HCT116 (cell line): ENCODE measurements around the gene NUDT4. TPM values are rescaled to one million over a fixed set of nuclear protein-coding genes. Genes with fewer than 3 reads are reported as not detected.
"Not testable (repeated sequence)": the region's sequence is repeated elsewhere in the genome, so short reads cannot be mapped to it uniquely, and the experiment has no call there.

ENCODE experiments used
- ATAC-seq: fragments of 200-7000 bp; cut with Tn5 transposase; 2 replicates; pipeline ENCODE4 v1.9.1; 2020; ENCODE audit warnings: mild to moderate bottlenecking, moderate library complexity
- BruUV-seq: library from RNA; stranded (reverse); fragments of 400-500 nt; replicated peaks from 2 replicates; lab custom pipeline; 2021; lab: Mats Ljungman, UMichigan
- CTCF ChIA-PET: fragments of 300-600 bp; sonication (Branson Sonifier 250); formaldehyde crosslinking; loops from one replicate; lab custom pipeline; 2021; ENCODE audit warnings: antibody characterized with exemption; lab: Charles Lee
- POLR2A ChIA-PET: fragments of 300-600, 350-600 bp; sonication (Branson Sonifier 250); formaldehyde crosslinking; loops from one replicate; lab custom pipeline; 2021; ENCODE audit warnings: antibody characterized with exemption; lab: Charles Lee
- RAD21 ChIA-PET, 2 experiments: fragments of 300-600 bp; sonication (Branson Sonifier 250); formaldehyde crosslinking; loops; one replicate each; lab custom pipeline; 2023; ENCODE audit warnings: low total read pairs in 2 of 2; ENCODE audit not compliant: uncharacterized antibody in 2 of 2, unreplicated experiment in 2 of 2, low non-redundant PET in 1 of 2; lab: Charles Lee
- DNase-seq: peaks from one replicate; pipeline ENCODE4 v3.0.0-alpha.2; 2010; ENCODE audit warnings: low read depth, low spot score
- H2AFZ ChIP-seq: fragments of 200-600 bp; shearing (Covaris generic), sonication (generic); 2 replicates; pipeline ENCODE4 v1.6.1; 2017; ENCODE audit warnings: low read depth, mixed run types, mixed read lengths, antibody characterized with exemption, low read length; ENCODE audit not compliant: poor library complexity, severe bottlenecking
- H3K27ac ChIP-seq: 2 replicates; pipeline ENCODE4 v1.5.1; 2012; ENCODE audit warnings: low read depth, low read length
- H3K27me3 ChIP-seq: fragments of 200-600 bp; sonication (generic); 2 replicates; pipeline ENCODE4 v1.6.1; 2016; ENCODE audit warnings: mixed run types, low read length, mixed read lengths; ENCODE audit not compliant: insufficient read depth
- H3K36me3 ChIP-seq, 2 experiments: fragments of 200-500 bp in 1 of 2; fragments of 200-600 bp in 1 of 2; sonication (Bioruptor generic) in 1 of 2; sonication (generic) in 1 of 2; 2 replicates each; pipeline versions ENCODE4 v1.5.1 to v1.6.1; 2014 to 2016; ENCODE audit warnings: low read length in 2 of 2, inconsistent platforms in 1 of 2, mixed read lengths in 1 of 2, mixed run types in 1 of 2; ENCODE audit not compliant: insufficient read depth in 2 of 2, control insufficient read depth in 1 of 2
- H3K4me1 ChIP-seq, 2 experiments: fragments of 200-600 bp in 1 of 2; sonication (generic) in 1 of 2; 2 replicates each; pipeline versions ENCODE4 v1.5.1 to v1.6.1; 2012 to 2017; ENCODE audit warnings: low read length in 2 of 2, inconsistent platforms in 1 of 2, mild to moderate bottlenecking in 1 of 2, mixed read lengths in 1 of 2, mixed run types in 1 of 2, moderate library complexity in 1 of 2; ENCODE audit not compliant: insufficient read depth in 2 of 2, control insufficient read depth in 1 of 2
- H3K4me2 ChIP-seq: fragments of 200-600 bp; sonication (generic); 2 replicates; pipeline ENCODE4 v1.6.1; 2017; ENCODE audit warnings: mixed run types, low read length, mixed read lengths
- H3K4me3 ChIP-seq, 2 experiments: fragments of 200-600 bp in 1 of 2; sonication (generic) in 1 of 2; replicated peaks in 1 of 2; 2 replicates each; pipeline ENCODE4 v1.5.1; 2011 to 2016; ENCODE audit warnings: low read length in 2 of 2, control low read depth in 1 of 2, low read depth in 1 of 2, mild to moderate bottlenecking in 1 of 2, mixed read lengths in 1 of 2, mixed run types in 1 of 2
- H3K79me2 ChIP-seq: fragments of 200-600 bp; sonication (generic); 2 replicates; pipeline ENCODE4 v1.6.1; 2017; ENCODE audit warnings: mild to moderate bottlenecking, mixed run types, low read length, moderate library complexity, mixed read lengths; ENCODE audit not compliant: insufficient read depth
- H3K9ac ChIP-seq: fragments of 200-600 bp; sonication (generic); 2 replicates; pipeline ENCODE4 v1.6.1; 2016; ENCODE audit warnings: low read length, mixed read lengths
- H3K9me2 ChIP-seq: fragments of 200-600 bp; sonication (generic), shearing (Covaris generic); 2 replicates; pipeline ENCODE4 v1.6.1; 2017; ENCODE audit warnings: mixed run types, mild to moderate bottlenecking, moderate library complexity; ENCODE audit not compliant: insufficient read depth
- H3K9me3 ChIP-seq, 2 experiments: fragments of 200-500 bp in 1 of 2; fragments of 200-600 bp in 1 of 2; sonication (Bioruptor generic) in 1 of 2; sonication (generic) in 1 of 2; 2 replicates each; pipeline ENCODE4 v1.6.1; 2014 to 2017; ENCODE audit warnings: low read length in 2 of 2, mixed read lengths in 2 of 2, inconsistent platforms in 1 of 2, low read depth in 1 of 2, mild to moderate bottlenecking in 1 of 2, mixed run types in 1 of 2, moderate library complexity in 1 of 2; ENCODE audit not compliant: control insufficient read depth in 1 of 2, insufficient read depth in 1 of 2
- H4K20me1 ChIP-seq: fragments of 200-600 bp; sonication (generic), shearing (Covaris generic); 2 replicates; pipeline ENCODE4 v1.6.1; 2017; ENCODE audit warnings: mixed run types, mild to moderate bottlenecking, moderate library complexity; ENCODE audit not compliant: insufficient read depth
- EZH2 ChIP-seq: fragments of 200-600 bp; sonication (generic); IDR thresholded peaks from 2 replicates; pipeline ENCODE4 v1.6.1; 2017; ENCODE audit warnings: antibody characterized with exemption, mixed run types
- EZH2phosphoT487 ChIP-seq: fragments of 200-600 bp; IDR thresholded peaks from 2 replicates; pipeline ENCODE4 v1.6.1; 2018; ENCODE audit warnings: antibody characterized with exemption, borderline replicate concordance
- FOSL1 ChIP-seq: IDR thresholded peaks from 2 replicates; pipeline ENCODE4 v1.6.1; 2012; ENCODE audit warnings: low read depth
- POLR2AphosphoS5 ChIP-seq: IDR thresholded peaks from 2 replicates; pipeline ENCODE4 v1.6.1; 2011; ENCODE audit warnings: mild to moderate bottlenecking, low read depth, low read length, moderate library complexity
- RAD21 ChIP-seq: IDR thresholded peaks from 2 replicates; pipeline ENCODE4 v1.6.1; 2012; ENCODE audit warnings: low read depth, mild to moderate bottlenecking
- SP1 ChIP-seq: IDR thresholded peaks from 2 replicates; pipeline ENCODE4 v1.6.1; 2012; ENCODE audit warnings: low read depth
- SRF ChIP-seq: IDR thresholded peaks from 2 replicates; pipeline ENCODE4 v1.6.1; 2012; ENCODE audit warnings: low read depth
- YY1 ChIP-seq: IDR thresholded peaks from 2 replicates; pipeline ENCODE4 v1.6.1; 2011; ENCODE audit warnings: low read length, low read depth, moderate library complexity, mild to moderate bottlenecking; ENCODE audit not compliant: insufficient replicate concordance; ENCODE audit errors: extremely low read depth
- intact Hi-C: fragments of 100-400 bp; cut with micrococcal nuclease; formaldehyde crosslinking; loops from 2 replicates; pipeline ENCODE4 v1.10.0; 2022
- total RNA-seq: library from RNA; stranded (reverse); gene quantifications from one replicate; pipeline ENCODE4 v1.2.1, GENCODE V29; 2021; ENCODE audit not compliant: unreplicated experiment
- TF ChIP-seq, protein P1 (sequence below): IDR thresholded peaks from 2 replicates; pipeline ENCODE4 v1.6.1; 2012
- TF ChIP-seq, protein P2 (sequence below): IDR thresholded peaks from 2 replicates; pipeline ENCODE4 v1.6.1; 2012

The NUDT4 gene
- total RNA-seq, 1 experiment from 2014 or later = 41.2 TPM

DNA sequence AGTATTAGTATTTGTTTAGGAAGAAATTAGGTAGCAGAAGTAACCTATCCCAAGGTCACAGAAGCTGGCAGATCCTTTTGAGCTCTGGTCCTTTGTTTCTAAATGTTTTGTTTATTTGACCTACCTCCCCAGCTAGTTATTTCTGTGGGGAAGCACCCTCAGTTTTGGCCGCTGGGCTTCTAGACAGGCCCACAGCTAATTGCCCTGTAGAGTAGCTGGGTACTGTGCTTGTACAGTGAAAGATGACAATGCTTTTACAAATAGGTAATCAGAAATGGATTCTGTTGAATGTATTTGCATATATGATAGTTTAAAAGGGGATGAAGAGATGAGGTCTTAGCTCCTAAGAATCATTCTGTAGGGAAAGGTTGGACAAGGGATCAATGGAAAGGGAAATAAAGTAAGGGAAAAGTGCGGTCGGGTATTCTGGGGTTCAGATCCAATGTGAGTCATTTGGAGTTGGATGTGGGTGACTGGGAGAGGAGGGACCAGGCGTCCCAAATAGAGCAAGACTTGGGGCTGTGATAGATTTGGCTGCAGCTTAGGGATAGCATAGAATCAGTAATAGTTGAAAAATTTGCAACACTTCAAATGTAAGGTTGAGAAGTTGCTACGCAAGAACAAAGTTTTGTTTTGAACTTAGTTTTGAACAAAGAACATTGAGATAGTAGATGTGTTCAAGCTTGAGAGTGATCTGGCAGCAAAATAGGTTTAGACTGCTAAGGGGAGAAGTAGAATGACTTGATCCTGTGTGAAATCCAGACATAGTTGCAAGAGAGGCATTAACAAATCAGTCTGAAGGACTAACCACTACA, 3.6 kb downstream of the NUDT4 start:
- ChIA-PET CTCF (interaction anchor here (1.2 kb wide), 1 partner anchor 394 kb away, joined by 12 read pairs; no protein-coding TSS in a partner anchor), RAD21 (interaction anchor here in 1 of 2 experiments (0.9 kb wide), 1 partner anchor 394 kb away, joined by 3 read pairs; no protein-coding TSS in a partner anchor)
- H3K9me2 ChIP-seq = no peaks in the 10 kb centered on the region
- H3K4me1 ChIP-seq = peaks cover 17 to 31% of the 10 kb centered on the region in 2 experiments
- H3K27me3 ChIP-seq = no peaks in the 10 kb centered on the region
- no peak for TF ChIP-seq FOSL1
- no peak for TF ChIP-seq RAD21
- TF ChIP-seq, protein P1, sequence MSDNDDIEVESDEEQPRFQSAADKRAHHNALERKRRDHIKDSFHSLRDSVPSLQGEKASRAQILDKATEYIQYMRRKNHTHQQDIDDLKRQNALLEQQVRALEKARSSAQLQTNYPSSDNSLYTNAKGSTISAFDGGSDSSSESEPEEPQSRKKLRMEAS = no peak
- TF ChIP-seq SRF = no peak
- TF ChIP-seq YY1 = no peak
- TF ChIP-seq SP1 = no peak
- no peak for TF ChIP-seq EZH2
- TF ChIP-seq EZH2phosphoT487 = no peak
- TF ChIP-seq, protein P2, sequence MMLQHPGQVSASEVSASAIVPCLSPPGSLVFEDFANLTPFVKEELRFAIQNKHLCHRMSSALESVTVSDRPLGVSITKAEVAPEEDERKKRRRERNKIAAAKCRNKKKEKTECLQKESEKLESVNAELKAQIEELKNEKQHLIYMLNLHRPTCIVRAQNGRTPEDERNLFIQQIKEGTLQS = no peak
- TF ChIP-seq POLR2AphosphoS5 = no peak
- TF ChIP-seq, all 23 proteins: peak for 0
- peaks cover 81% of the 10 kb centered on the region for H3K79me2 ChIP-seq
- no peak overlapping the region for H3K4me3 ChIP-seq
- DNase-seq = no peak
- H4K20me1 ChIP-seq = peaks cover 3% of the 10 kb centered on the region; the same call in 1 of the 2 replicates
- no peak for ATAC-seq
- H3K9me3 ChIP-seq = no peaks in the 10 kb centered on the region
- H3K4me2 ChIP-seq = no peak overlapping the region
- no TSS peak for BruUV-seq
- H3K9ac ChIP-seq = no peak overlapping the region
- intact Hi-C loops = loop anchor here (5.0 kb wide), 2 partner anchors 354 to 394 kb away; no protein-coding TSS in a partner anchor
- H3K36me3 ChIP-seq = no peaks in the 10 kb centered on the region
- H2AFZ ChIP-seq = no peak overlapping the region
- POLR2A ChIA-PET = no interaction called here
- no peak overlapping the region for H3K27ac ChIP-seq

DNA sequence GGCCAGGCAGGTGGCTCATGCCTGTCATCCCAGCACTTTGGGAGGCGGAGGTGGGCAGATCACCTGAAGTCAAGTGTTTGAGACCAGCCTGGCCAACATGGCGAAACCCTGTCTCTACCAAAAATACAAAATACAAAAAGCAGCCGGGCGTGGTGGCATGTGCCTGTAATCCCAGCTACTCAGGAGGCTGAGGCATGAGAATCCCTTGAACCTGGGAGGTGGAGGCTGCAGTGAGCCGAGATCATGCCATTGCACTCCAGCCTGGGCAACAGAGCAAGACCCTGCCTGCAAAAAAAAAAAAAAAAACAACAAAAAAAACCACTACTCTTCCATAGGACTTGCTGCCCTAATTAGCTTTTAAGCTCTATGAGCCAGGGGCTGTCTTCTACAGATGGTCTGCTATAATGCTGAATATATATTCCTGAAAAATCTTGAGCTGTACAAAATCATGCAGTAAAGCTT, 4.3 kb downstream of the NUDT4 start:
- H3K27me3 ChIP-seq, H3K9me2 ChIP-seq, BruUV-seq, H3K9me3 ChIP-seq, ATAC-seq, H3K9ac ChIP-seq, H3K36me3 ChIP-seq, H3K4me2 ChIP-seq, CTCF ChIA-PET, DNase-seq, H4K20me1 ChIP-seq, H2AFZ ChIP-seq, H3K27ac ChIP-seq, POLR2A ChIA-PET, H3K4me3 ChIP-seq: not testable (repeated sequence)
- Histone ChIP-seq H3K4me1 (peaks cover 17 to 24% of the 10 kb centered on the region in 2 experiments), H3K79me2 (peaks cover 87% of the 10 kb centered on the region)
- RAD21 ChIA-PET = interaction anchor here in 1 of 2 experiments (0.7 to 1.3 kb wide), 3 partner anchors 131 to 394 kb away, joined by 4 to 6 read pairs (median 5); no protein-coding TSS in a partner anchor
- intact Hi-C loops = loop anchor here (5.0 kb wide), 2 partner anchors 355 to 395 kb away; no protein-coding TSS in a partner anchor
